Rectal smooth muscle tissue (tissue), 1 donor: ENCODE results near the gene SEMA4C.
"Not testable (repeated sequence)": the region's sequence is repeated elsewhere in the genome, so short reads cannot be mapped to it uniquely, and the experiment has no call there.

Experiments used
- H3K27ac ChIP-seq: one replicate; pipeline ENCODE4 v1.7.0; 2013; ENCODE audit warnings: low read depth, low read length, inconsistent platforms
- H3K27me3 ChIP-seq: one replicate; pipeline ENCODE4 v1.7.0; 2013; ENCODE audit warnings: low read length; ENCODE audit not compliant: control insufficient read depth, insufficient read depth
- H3K36me3 ChIP-seq: one replicate; pipeline ENCODE4 v1.7.0; 2013; ENCODE audit warnings: low read length; ENCODE audit not compliant: control insufficient read depth, insufficient read depth
- H3K4me1 ChIP-seq: one replicate; pipeline ENCODE4 v1.7.0; 2013; ENCODE audit warnings: low read length; ENCODE audit not compliant: control insufficient read depth, insufficient read depth
- H3K4me3 ChIP-seq: one replicate; pipeline ENCODE4 v1.7.0; 2013; ENCODE audit warnings: low read length
- H3K9ac ChIP-seq: one replicate; pipeline ENCODE4 v1.7.0; 2013; ENCODE audit warnings: low read length

The SEMA4C gene

GRCh38 chr2:96894151-96894531 is 24.3 kb upstream of the SEMA4C start:
- H3K27ac ChIP-seq, result no peak overlapping the region
- no peak overlapping the region for H3K4me3 ChIP-seq
- H3K36me3 ChIP-seq, result no peaks in the 10 kb centered on the region
- no peaks in the 10 kb centered on the region for H3K27me3 ChIP-seq
- H3K4me1 ChIP-seq, result peaks cover 27% of the 10 kb centered on the region
- H3K9ac ChIP-seq, result no peak overlapping the region

- H3K27ac ChIP-seq, result no peak overlapping the region
- H3K27me3 ChIP-seq, result no peaks in the 10 kb centered on the region
- H3K9ac ChIP-seq, result no peak overlapping the region
- H3K36me3 ChIP-seq, result no peaks in the 10 kb centered on the region
- peaks cover 30% of the 10 kb centered on the region for H3K4me1 ChIP-seq
- H3K4me3 ChIP-seq, result no peak overlapping the region
These were observed 23.6 kb upstream of the SEMA4C start for GRCh38 chr2:96893289-96894150.

GRCh38 chr2:96891591-96892333 is 21.9 kb upstream of the SEMA4C start:
- Histone ChIP-seq H3K27ac (peak overlapping the region; percentile 65), H3K9ac (no peak overlapping the region), H3K4me3 (no peak overlapping the region), H3K4me1 (peaks cover 45% of the 10 kb centered on the region), H3K27me3 (no peaks in the 10 kb centered on the region), H3K36me3 (no peaks in the 10 kb centered on the region)

GRCh38 chr2:96890726-96891385 is 21.0 kb upstream of the SEMA4C start:
- H3K4me3 ChIP-seq, result no peak overlapping the region
- peak overlapping the region; percentile 65 for H3K27ac ChIP-seq
- peaks cover 44% of the 10 kb centered on the region for H3K4me1 ChIP-seq
- H3K27me3 ChIP-seq, result no peaks in the 10 kb centered on the region
- H3K36me3 ChIP-seq, result no peaks in the 10 kb centered on the region
- no peak overlapping the region for H3K9ac ChIP-seq

- Histone ChIP-seq H3K4me1 (peaks cover 40% of the 10 kb centered on the region), H3K27ac (peak overlapping the region; percentile 65), H3K9ac (no peak overlapping the region), H3K36me3 (no peaks in the 10 kb centered on the region), H3K27me3 (no peaks in the 10 kb centered on the region), H3K4me3 (no peak overlapping the region)
These were observed 20.4 kb upstream of the SEMA4C start for GRCh38 chr2:96890252-96890651.

GRCh38 chr2:96889502-96889901 is 19.6 kb upstream of the SEMA4C start:
- Histone ChIP-seq H3K27ac (peak overlapping the region; percentile 87), H3K4me1 (peaks cover 37% of the 10 kb centered on the region)
- H3K36me3 ChIP-seq, H3K4me3 ChIP-seq, H3K9ac ChIP-seq, H3K27me3 ChIP-seq: not testable (repeated sequence)

GRCh38 chr2:96888072-96889011 is 18.5 kb upstream of the SEMA4C start:
- Histone ChIP-seq H3K36me3 (no peaks in the 10 kb centered on the region), H3K4me1 (peaks cover 37% of the 10 kb centered on the region), H3K27ac (peak overlapping the region; percentile 87), H3K27me3 (no peaks in the 10 kb centered on the region), H3K9ac (no peak overlapping the region), H3K4me3 (peak overlapping the region; percentile 53)

GRCh38 chr2:96887493-96888012 is 17.7 kb upstream of the SEMA4C start:
- peak overlapping the region; percentile 87 for H3K27ac ChIP-seq
- no peak overlapping the region for H3K9ac ChIP-seq
- H3K4me1 ChIP-seq, result peaks cover 37% of the 10 kb centered on the region
- peak overlapping the region; percentile 53 for H3K4me3 ChIP-seq
- no peaks in the 10 kb centered on the region for H3K27me3 ChIP-seq
- H3K36me3 ChIP-seq, result no peaks in the 10 kb centered on the region

- Histone ChIP-seq H3K27ac (peak overlapping the region; percentile 68), H3K36me3 (no peaks in the 10 kb centered on the region), H3K27me3 (no peaks in the 10 kb centered on the region), H3K4me3 (no peak overlapping the region), H3K9ac (no peak overlapping the region), H3K4me1 (peaks cover 28% of the 10 kb centered on the region)
These were observed 15.8 kb upstream of the SEMA4C start for GRCh38 chr2:96885432-96886347.

- Histone ChIP-seq H3K4me3 (no peak overlapping the region), H3K4me1 (peaks cover 28% of the 10 kb centered on the region), H3K27ac (no peak overlapping the region), H3K9ac (no peak overlapping the region), H3K36me3 (no peaks in the 10 kb centered on the region), H3K27me3 (no peaks in the 10 kb centered on the region)
These were observed 14.6 kb upstream of the SEMA4C start for GRCh38 chr2:96884299-96885094.
